ENCODE measurements around the gene NINJ1.
"Not testable (repeated sequence)": the region's sequence is repeated elsewhere in the genome, so short reads cannot be mapped to it uniquely, and the experiment has no call there.

The NINJ1 gene

GRCh38 chr9:93121316-93122241 is 12.5 kb downstream of the NINJ1 start:
- no peaks in the 10 kb centered on the region for H3K9me3 ChIP-seq (ENCODE audit: control insufficient read depth in 5 of 5, low read length in 5 of 5)
- H3K36me3 ChIP-seq (ENCODE audit: control insufficient read depth in 5 of 5, insufficient read depth in 5 of 5, low read length in 5 of 5), result peaks cover 0 to 53% (median 37%) of the 10 kb centered on the region in 5 donors
- H3K9ac ChIP-seq (ENCODE audit: low read length in 5 of 5), result no peak overlapping the region
- H3K4me1 ChIP-seq (ENCODE audit: control insufficient read depth in 5 of 5, insufficient read depth in 5 of 5, low read length in 5 of 5), result peaks cover 6 to 66% (median 31%) of the 10 kb centered on the region in 5 donors
- H3K27ac ChIP-seq (ENCODE audit: low read depth, low read length), result no peak overlapping the region
- no peak overlapping the region for H3K4me3 ChIP-seq (ENCODE audit: low read depth in 1 of 5, low read length in 5 of 5)
- H3K27me3 ChIP-seq (ENCODE audit: control insufficient read depth in 5 of 5, insufficient read depth in 4 of 5, low read length in 5 of 5), result no peaks in the 10 kb centered on the region

- Histone ChIP-seq H3K36me3 (ENCODE audit: control insufficient read depth in 5 of 5, insufficient read depth in 5 of 5, low read length in 5 of 5) (peaks cover 0 to 48% (median 32%) of the 10 kb centered on the region in 5 donors), H3K4me3 (ENCODE audit: low read depth in 1 of 5, low read length in 5 of 5) (no peak overlapping the region), H3K27me3 (ENCODE audit: control insufficient read depth in 5 of 5, insufficient read depth in 4 of 5, low read length in 5 of 5) (no peaks in the 10 kb centered on the region), H3K9ac (ENCODE audit: low read length in 5 of 5) (no peak overlapping the region), H3K9me3 (ENCODE audit: control insufficient read depth in 5 of 5, low read length in 5 of 5) (no peaks in the 10 kb centered on the region), H3K4me1 (ENCODE audit: control insufficient read depth in 5 of 5, insufficient read depth in 5 of 5, low read length in 5 of 5) (peaks cover 6 to 65% (median 31%) of the 10 kb centered on the region in 5 donors), H3K27ac (ENCODE audit: low read depth, low read length) (peak overlapping the region; percentile 22)
Observed at GRCh38 chr9:93120846-93121315, 13.2 kb downstream of the NINJ1 start.

DNA sequence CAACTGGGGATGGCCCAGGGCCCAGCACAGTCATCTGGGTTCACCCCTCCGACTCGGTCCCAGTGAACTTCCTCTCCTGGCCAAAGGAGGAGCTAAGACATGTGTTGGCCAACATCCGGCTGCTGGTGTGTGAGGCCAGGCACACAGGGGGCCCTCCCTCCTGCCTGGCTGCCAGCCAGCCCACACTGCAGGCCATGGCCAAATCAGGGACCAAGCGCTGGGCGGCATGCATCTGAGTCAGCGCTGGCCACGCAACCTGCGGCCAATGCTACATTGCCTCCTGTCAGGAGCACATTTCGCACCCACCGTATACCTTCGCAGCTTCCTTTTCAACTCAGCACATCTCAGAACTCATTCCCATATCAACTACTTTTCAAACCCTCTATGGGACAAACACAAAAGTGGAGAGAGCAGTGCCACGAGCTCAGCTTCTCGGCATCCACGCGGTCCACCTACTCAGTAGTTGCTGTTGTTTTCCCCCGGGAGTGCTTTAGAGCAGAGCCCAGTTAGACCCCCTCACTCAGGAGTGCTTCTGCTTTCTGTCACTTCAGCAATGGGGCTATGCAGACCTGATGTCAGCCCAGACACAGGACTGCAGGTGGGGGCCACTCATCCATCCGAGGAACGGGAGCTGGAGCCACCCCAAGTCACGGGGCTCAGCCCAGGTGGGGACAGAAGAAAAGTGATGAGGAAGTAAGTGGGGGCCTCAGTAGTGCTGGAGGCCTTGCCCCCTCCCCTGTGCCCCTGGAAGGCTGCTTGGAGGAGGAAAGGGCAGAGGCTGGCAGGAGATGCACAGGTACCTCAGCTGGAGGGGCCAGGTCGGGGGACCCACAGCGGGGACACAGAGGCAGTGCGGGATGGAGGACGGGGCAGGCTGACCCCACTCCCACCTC is 13.9 kb downstream of the NINJ1 start:
- H3K4me1 ChIP-seq (ENCODE audit: control insufficient read depth in 5 of 5, insufficient read depth in 5 of 5, low read length in 5 of 5), result peaks cover 6 to 62% (median 31%) of the 10 kb centered on the region in 5 donors
- peaks cover 0 to 41% (median 28%) of the 10 kb centered on the region in 5 donors for H3K36me3 ChIP-seq (ENCODE audit: control insufficient read depth in 5 of 5, insufficient read depth in 5 of 5, low read length in 5 of 5)
- H3K9me3 ChIP-seq (ENCODE audit: control insufficient read depth in 5 of 5, low read length in 5 of 5), result no peaks in the 10 kb centered on the region
- H3K4me3 ChIP-seq (ENCODE audit: low read depth in 1 of 5, low read length in 5 of 5), result peak overlapping the region in 1 of 5 donors; percentile 7
- H3K9ac ChIP-seq (ENCODE audit: low read length in 5 of 5), result peak overlapping the region in 2 of 5 donors; percentile 25 to 37
- H3K27ac ChIP-seq (ENCODE audit: low read depth, low read length), result peak overlapping the region; percentile 22
- H3K27me3 ChIP-seq (ENCODE audit: control insufficient read depth in 5 of 5, insufficient read depth in 4 of 5, low read length in 5 of 5), result no peaks in the 10 kb centered on the region

DNA sequence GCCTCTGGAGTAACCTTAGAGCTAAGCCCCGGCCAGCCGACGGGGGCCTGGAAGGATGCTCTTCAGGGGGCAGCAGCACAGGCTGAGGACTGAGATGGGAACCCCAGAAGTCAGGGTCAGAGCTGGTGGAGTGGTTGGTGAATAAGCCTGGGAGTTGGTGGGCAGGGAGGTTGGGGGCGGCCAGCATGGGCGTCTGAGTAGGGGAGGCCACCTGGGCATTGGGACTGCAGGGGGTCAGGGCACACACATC is 14.4 kb downstream of the NINJ1 start:
- Histone ChIP-seq H3K9me3 (ENCODE audit: control insufficient read depth in 5 of 5, low read length in 5 of 5) (no peaks in the 10 kb centered on the region), H3K27me3 (ENCODE audit: control insufficient read depth in 5 of 5, insufficient read depth in 4 of 5, low read length in 5 of 5) (no peaks in the 10 kb centered on the region), H3K4me1 (ENCODE audit: control insufficient read depth in 5 of 5, insufficient read depth in 5 of 5, low read length in 5 of 5) (peaks cover 6 to 64% (median 31%) of the 10 kb centered on the region in 5 donors), H3K9ac (ENCODE audit: low read length in 5 of 5) (peak overlapping the region in 1 of 5 donors; percentile 37), H3K4me3 (ENCODE audit: low read depth in 1 of 5, low read length in 5 of 5) (peak overlapping the region in 1 of 5 donors; percentile 7), H3K27ac (ENCODE audit: low read depth, low read length) (peak overlapping the region; percentile 16), H3K36me3 (ENCODE audit: control insufficient read depth in 5 of 5, insufficient read depth in 5 of 5, low read length in 5 of 5) (peaks cover 0 to 35% (median 25%) of the 10 kb centered on the region in 5 donors)

DNA sequence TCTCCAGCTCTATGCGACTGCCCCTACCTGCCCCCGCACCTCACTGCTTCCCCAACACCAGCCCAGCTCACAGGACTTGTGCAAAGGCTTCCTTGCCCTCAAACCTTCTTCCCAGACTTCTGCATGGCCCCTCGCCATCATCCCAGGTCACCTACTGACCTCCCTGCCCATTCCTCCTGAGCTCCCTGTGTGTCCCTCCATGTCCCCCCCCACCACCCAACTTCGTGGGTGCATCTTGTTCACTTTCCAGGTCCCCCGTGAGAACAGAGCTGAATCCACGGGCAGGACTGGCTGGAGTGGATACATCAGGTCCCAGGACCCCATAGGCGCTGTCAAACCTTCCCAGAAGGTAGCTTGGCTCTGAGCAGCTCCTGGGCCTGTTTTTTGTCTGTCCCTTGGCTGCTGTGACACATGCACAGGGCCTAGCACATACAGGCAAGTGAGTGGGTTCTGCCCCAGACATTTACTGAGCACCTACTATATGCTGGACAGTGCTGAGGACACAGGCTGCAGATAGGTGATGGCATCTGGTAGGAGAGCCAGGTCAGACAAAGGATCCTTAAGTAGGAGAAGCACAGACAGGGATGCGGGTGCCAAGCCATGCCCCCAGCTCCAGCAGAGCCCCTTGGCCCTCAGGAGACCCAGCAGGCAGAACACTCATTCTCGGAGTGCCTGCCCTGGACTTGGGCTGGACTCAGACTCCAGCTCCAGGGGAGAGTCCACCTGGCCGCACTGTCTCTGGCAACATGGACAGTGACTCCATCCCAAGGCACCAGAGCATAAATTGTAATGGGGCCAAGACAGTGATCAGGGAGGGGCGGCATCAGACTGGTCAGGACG is 15.0 kb downstream of the NINJ1 start:
- Histone ChIP-seq H3K36me3 (ENCODE audit: control insufficient read depth in 5 of 5, insufficient read depth in 5 of 5, low read length in 5 of 5) (peaks cover 0 to 35% (median 22%) of the 10 kb centered on the region in 5 donors), H3K27ac (ENCODE audit: low read depth, low read length) (peak overlapping the region; percentile 16), H3K4me1 (ENCODE audit: control insufficient read depth in 5 of 5, insufficient read depth in 5 of 5, low read length in 5 of 5) (peaks cover 6 to 66% (median 31%) of the 10 kb centered on the region in 5 donors)

DNA sequence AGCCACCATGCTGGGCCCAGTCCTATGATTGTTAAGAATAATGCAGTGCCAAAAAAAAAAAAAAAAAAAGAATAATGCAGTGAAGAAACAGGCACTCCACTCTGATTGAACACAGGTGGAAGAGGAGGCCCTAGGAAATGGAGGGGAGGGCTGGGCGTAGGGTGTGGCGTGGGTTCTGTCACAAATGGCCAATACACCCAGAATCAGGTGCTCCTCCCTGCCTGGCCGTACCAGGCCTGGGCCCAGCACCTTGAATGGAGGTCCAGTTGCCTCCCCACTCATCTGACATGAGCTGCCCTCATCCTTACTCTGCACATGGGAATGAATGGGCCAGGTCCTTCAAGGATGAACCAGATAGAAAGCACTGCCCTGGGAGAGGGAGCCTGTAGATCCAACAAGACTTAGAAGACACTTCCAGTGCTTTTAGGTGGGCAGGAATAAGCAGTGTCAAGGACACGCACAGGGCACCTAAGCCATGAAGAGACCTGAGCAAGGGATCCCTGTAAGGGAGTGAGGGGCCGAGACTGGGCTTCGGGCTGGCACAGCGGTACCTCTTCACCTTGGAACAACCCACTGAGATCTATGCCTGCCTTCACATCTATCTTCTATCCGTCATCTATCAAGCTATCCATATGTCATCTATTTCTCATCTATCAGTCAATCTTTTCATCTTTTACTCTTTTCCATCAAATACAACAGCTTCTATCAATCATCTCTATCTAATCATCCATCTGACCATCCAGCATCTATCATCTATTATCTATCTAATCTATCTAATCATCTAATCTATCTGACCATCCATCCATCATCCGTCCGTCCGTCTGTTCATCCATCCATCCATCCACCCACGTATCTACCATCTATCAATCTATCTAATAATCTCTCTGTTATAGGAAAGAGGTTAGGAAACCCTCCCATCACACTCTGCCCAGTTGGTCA is 15.9 kb downstream of the NINJ1 start:
- H3K9ac ChIP-seq (ENCODE audit: low read length in 5 of 5), result no peak overlapping the region
- H3K27ac ChIP-seq (ENCODE audit: low read depth, low read length), result no peak overlapping the region
- H3K4me3 ChIP-seq (ENCODE audit: low read depth in 1 of 5, low read length in 5 of 5), result no peak overlapping the region
- H3K36me3 ChIP-seq (ENCODE audit: control insufficient read depth in 5 of 5, insufficient read depth in 5 of 5, low read length in 5 of 5), result peaks cover 0 to 34% (median 24%) of the 10 kb centered on the region in 5 donors
- no peaks in the 10 kb centered on the region for H3K9me3 ChIP-seq (ENCODE audit: control insufficient read depth in 5 of 5, low read length in 5 of 5)
- H3K27me3 ChIP-seq (ENCODE audit: control insufficient read depth in 5 of 5, insufficient read depth in 4 of 5, low read length in 5 of 5), result no peaks in the 10 kb centered on the region
- peaks cover 6 to 69% (median 31%) of the 10 kb centered on the region in 5 donors for H3K4me1 ChIP-seq (ENCODE audit: control insufficient read depth in 5 of 5, insufficient read depth in 5 of 5, low read length in 5 of 5)

More for the DNA sequence above, 15.0 kb downstream of the NINJ1 start:
- no peaks in the 10 kb centered on the region for H3K9me3 ChIP-seq (ENCODE audit: control insufficient read depth in 5 of 5, low read length in 5 of 5)
- no peak overlapping the region for H3K9ac ChIP-seq (ENCODE audit: low read length in 5 of 5)
- no peak overlapping the region for H3K4me3 ChIP-seq (ENCODE audit: low read depth in 1 of 5, low read length in 5 of 5)
- no peaks in the 10 kb centered on the region for H3K27me3 ChIP-seq (ENCODE audit: control insufficient read depth in 5 of 5, insufficient read depth in 4 of 5, low read length in 5 of 5)

DNA sequence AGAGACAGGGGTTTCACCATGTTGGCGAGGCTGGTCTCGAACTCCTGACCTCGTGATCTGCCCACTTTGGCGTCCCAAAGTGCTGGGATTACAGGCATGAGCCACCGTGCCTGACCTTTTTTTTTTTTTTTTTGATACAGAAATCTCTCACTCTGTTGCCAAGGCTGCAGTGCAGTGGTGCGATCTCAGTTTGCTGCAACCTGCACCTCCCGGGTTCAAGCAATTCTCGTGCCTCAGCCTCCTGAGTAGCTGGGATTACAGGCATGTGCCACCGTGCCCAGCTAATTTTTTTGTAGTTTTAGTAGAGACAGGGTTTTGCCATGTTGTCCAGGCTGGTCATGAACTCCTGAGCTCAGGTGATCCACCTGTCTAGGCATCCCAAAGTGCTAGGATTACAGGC is 16.5 kb downstream of the NINJ1 start:
- not testable (repeated sequence) for H3K9me3 ChIP-seq (ENCODE audit: control insufficient read depth in 5 of 5, low read length in 5 of 5); H3K4me3 ChIP-seq (ENCODE audit: low read depth in 1 of 5, low read length in 5 of 5); H3K27me3 ChIP-seq (ENCODE audit: control insufficient read depth in 5 of 5, insufficient read depth in 4 of 5, low read length in 5 of 5); H3K27ac ChIP-seq (ENCODE audit: low read depth, low read length); H3K9ac ChIP-seq (ENCODE audit: low read length in 5 of 5)
- H3K36me3 ChIP-seq (ENCODE audit: control insufficient read depth in 5 of 5, insufficient read depth in 5 of 5, low read length in 5 of 5), result peaks cover 0 to 34% (median 26%) of the 10 kb centered on the region in 5 donors
- peaks cover 6 to 64% (median 31%) of the 10 kb centered on the region in 5 donors for H3K4me1 ChIP-seq (ENCODE audit: control insufficient read depth in 5 of 5, insufficient read depth in 5 of 5, low read length in 5 of 5)

- Histone ChIP-seq H3K27ac (ENCODE audit: low read depth, low read length) (peak overlapping the region; percentile 30), H3K9ac (ENCODE audit: low read length in 5 of 5) (peak overlapping the region in 1 of 5 donors; percentile 3), H3K4me1 (ENCODE audit: control insufficient read depth in 5 of 5, insufficient read depth in 5 of 5, low read length in 5 of 5) (peaks cover 6 to 52% (median 26%) of the 10 kb centered on the region in 5 donors), H3K9me3 (ENCODE audit: control insufficient read depth in 5 of 5, low read length in 5 of 5) (no peaks in the 10 kb centered on the region), H3K36me3 (ENCODE audit: control insufficient read depth in 5 of 5, insufficient read depth in 5 of 5, low read length in 5 of 5) (peaks cover 0 to 34% (median 29%) of the 10 kb centered on the region in 5 donors), H3K27me3 (ENCODE audit: control insufficient read depth in 5 of 5, insufficient read depth in 4 of 5, low read length in 5 of 5) (no peaks in the 10 kb centered on the region), H3K4me3 (ENCODE audit: low read depth in 1 of 5, low read length in 5 of 5) (peak overlapping the region in 2 of 5 donors; percentile 20 to 34)
Observed at GRCh38 chr9:93116072-93116961, 17.7 kb downstream of the NINJ1 start.
